HEK293 (cell line): ENCODE measurements around the gene OVCH1.

Experiments
- KLF10 ChIP-seq: fragments of 450-650 bp; IDR thresholded peaks from 2 replicates; pipeline ENCODE4 v1.5.1; 2018; ENCODE audit warnings: missing biosample characterization, mild to moderate bottlenecking, missing genetic modification characterization
- SALL2 ChIP-seq: fragments of 450-650 bp; formaldehyde crosslinking; IDR thresholded peaks from 2 replicates; pipeline ENCODE4 v1.5.0; 2017; ENCODE audit warnings: missing biosample characterization, mild to moderate bottlenecking, missing genetic modification characterization, borderline replicate concordance
- ZBTB20 ChIP-seq: fragments of 450-650 bp; formaldehyde crosslinking; IDR thresholded peaks from 2 replicates; pipeline ENCODE4 v1.5.1; 2016; ENCODE audit warnings: missing biosample characterization, missing genetic modification characterization
- ZNF16 ChIP-seq: fragments of 450-650 bp; formaldehyde crosslinking; IDR thresholded peaks from 2 replicates; pipeline ENCODE4 v1.5.1; 2016; ENCODE audit warnings: low read depth, missing biosample characterization, missing genetic modification characterization
- ZNF311 ChIP-seq: fragments of 450-650 bp; formaldehyde crosslinking; IDR thresholded peaks from 2 replicates; pipeline ENCODE4 v1.5.1; 2017; ENCODE audit warnings: missing biosample characterization, missing genetic modification characterization, borderline replicate concordance
- ZNF423 ChIP-seq: fragments of 450-650 bp; formaldehyde crosslinking; IDR thresholded peaks from 2 replicates; pipeline ENCODE4 v1.5.1; 2016; ENCODE audit warnings: missing biosample characterization, missing genetic modification characterization
- ZNF510 ChIP-seq: fragments of 450-650 bp; formaldehyde crosslinking; IDR thresholded peaks from 2 replicates; pipeline ENCODE4 v1.5.1; 2018; ENCODE audit warnings: mild to moderate bottlenecking, missing genetic modification characterization, missing biosample characterization; ENCODE audit not compliant: insufficient replicate concordance
- ZNF530 ChIP-seq: fragments of 450-650 bp; formaldehyde crosslinking; IDR thresholded peaks from 2 replicates; pipeline ENCODE4 v1.5.1; 2016; ENCODE audit warnings: low read depth, missing biosample characterization, missing genetic modification characterization
- ZNF558 ChIP-seq: fragments of 450-650 bp; formaldehyde crosslinking; IDR thresholded peaks from 2 replicates; pipeline ENCODE4 v1.5.1; 2016; ENCODE audit warnings: missing biosample characterization, missing genetic modification characterization
- ZNF629 ChIP-seq: fragments of 450-650 bp; formaldehyde crosslinking; IDR thresholded peaks from 2 replicates; pipeline ENCODE4 v1.5.1; 2017; ENCODE audit warnings: missing biosample characterization, missing genetic modification characterization
- TF ChIP-seq, protein P1 (sequence below): fragments of 450-650 bp; formaldehyde crosslinking; IDR thresholded peaks from 2 replicates; pipeline ENCODE4 v1.5.1; 2016; ENCODE audit warnings: missing biosample characterization, missing genetic modification characterization
- TF ChIP-seq, protein P2 (sequence below): fragments of 450-650 bp; formaldehyde crosslinking; IDR thresholded peaks from 2 replicates; pipeline ENCODE4 v1.5.1; 2016; ENCODE audit warnings: missing biosample characterization, missing genetic modification characterization
- TF ChIP-seq, protein P3 (sequence below): fragments of 450-650 bp; formaldehyde crosslinking; IDR thresholded peaks from 2 replicates; pipeline ENCODE4 v1.5.1; 2016; ENCODE audit warnings: missing biosample characterization, missing genetic modification characterization
- TF ChIP-seq, protein P4 (sequence below): fragments of 450-650 bp; formaldehyde crosslinking; IDR thresholded peaks from 2 replicates; pipeline ENCODE4 v1.5.1; 2016; ENCODE audit warnings: missing biosample characterization, missing genetic modification characterization

DNA sequence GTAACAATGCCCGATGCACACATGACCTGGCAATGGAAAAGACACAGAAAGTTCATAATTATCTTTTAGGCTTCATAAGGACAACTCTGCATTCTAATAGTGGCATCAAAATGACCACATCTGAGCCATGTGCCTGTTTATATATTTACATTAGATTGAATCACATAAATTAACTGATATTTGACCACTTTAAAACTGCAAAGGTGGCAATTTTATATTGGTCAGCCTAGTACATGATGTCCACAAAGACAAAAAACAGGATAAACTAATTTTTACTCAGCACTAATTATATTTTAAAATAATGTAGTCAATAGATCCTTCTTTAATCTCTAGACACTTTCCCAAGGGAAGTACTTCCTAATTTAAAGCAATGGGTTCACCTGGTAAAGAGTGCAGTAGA, 12.0 kb upstream of the OVCH1 start:
- TF ChIP-seq ZNF629 (tag by site-specific recombination) (no peak), SALL2 (tag by site-specific recombination) (no peak), ZNF16 (tag by site-specific recombination) (no peak), ZNF423 (tag by site-specific recombination) (no peak), ZBTB20 (tag by site-specific recombination) (no peak), KLF10 (no peak), ZNF558 (tag by site-specific recombination) (no peak), ZNF530 (tag by site-specific recombination) (no peak), ZNF311 (tag by site-specific recombination) (no peak), ZNF510 (tag by site-specific recombination) (no peak)
- TF ChIP-seq, protein P1, sequence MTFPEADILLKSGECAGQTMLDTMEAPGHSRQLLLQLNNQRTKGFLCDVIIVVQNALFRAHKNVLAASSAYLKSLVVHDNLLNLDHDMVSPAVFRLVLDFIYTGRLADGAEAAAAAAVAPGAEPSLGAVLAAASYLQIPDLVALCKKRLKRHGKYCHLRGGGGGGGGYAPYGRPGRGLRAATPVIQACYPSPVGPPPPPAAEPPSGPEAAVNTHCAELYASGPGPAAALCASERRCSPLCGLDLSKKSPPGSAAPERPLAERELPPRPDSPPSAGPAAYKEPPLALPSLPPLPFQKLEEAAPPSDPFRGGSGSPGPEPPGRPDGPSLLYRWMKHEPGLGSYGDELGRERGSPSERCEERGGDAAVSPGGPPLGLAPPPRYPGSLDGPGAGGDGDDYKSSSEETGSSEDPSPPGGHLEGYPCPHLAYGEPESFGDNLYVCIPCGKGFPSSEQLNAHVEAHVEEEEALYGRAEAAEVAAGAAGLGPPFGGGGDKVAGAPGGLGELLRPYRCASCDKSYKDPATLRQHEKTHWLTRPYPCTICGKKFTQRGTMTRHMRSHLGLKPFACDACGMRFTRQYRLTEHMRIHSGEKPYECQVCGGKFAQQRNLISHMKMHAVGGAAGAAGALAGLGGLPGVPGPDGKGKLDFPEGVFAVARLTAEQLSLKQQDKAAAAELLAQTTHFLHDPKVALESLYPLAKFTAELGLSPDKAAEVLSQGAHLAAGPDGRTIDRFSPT (tag by site-specific recombination): no peak
- TF ChIP-seq, protein P2, sequence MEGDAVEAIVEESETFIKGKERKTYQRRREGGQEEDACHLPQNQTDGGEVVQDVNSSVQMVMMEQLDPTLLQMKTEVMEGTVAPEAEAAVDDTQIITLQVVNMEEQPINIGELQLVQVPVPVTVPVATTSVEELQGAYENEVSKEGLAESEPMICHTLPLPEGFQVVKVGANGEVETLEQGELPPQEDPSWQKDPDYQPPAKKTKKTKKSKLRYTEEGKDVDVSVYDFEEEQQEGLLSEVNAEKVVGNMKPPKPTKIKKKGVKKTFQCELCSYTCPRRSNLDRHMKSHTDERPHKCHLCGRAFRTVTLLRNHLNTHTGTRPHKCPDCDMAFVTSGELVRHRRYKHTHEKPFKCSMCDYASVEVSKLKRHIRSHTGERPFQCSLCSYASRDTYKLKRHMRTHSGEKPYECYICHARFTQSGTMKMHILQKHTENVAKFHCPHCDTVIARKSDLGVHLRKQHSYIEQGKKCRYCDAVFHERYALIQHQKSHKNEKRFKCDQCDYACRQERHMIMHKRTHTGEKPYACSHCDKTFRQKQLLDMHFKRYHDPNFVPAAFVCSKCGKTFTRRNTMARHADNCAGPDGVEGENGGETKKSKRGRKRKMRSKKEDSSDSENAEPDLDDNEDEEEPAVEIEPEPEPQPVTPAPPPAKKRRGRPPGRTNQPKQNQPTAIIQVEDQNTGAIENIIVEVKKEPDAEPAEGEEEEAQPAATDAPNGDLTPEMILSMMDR (tag by site-specific recombination): no peak
- TF ChIP-seq, protein P3, sequence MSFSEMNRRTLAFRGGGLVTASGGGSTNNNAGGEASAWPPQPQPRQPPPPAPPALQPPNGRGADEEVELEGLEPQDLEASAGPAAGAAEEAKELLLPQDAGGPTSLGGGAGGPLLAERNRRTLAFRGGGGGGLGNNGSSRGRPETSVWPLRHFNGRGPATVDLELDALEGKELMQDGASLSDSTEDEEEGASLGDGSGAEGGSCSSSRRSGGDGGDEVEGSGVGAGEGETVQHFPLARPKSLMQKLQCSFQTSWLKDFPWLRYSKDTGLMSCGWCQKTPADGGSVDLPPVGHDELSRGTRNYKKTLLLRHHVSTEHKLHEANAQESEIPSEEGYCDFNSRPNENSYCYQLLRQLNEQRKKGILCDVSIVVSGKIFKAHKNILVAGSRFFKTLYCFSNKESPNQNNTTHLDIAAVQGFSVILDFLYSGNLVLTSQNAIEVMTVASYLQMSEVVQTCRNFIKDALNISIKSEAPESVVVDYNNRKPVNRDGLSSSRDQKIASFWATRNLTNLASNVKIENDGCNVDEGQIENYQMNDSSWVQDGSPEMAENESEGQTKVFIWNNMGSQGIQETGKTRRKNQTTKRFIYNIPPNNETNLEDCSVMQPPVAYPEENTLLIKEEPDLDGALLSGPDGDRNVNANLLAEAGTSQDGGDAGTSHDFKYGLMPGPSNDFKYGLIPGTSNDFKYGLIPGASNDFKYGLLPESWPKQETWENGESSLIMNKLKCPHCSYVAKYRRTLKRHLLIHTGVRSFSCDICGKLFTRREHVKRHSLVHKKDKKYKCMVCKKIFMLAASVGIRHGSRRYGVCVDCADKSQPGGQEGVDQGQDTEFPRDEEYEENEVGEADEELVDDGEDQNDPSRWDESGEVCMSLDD (tag by site-specific recombination): no peak
- TF ChIP-seq, protein P4, sequence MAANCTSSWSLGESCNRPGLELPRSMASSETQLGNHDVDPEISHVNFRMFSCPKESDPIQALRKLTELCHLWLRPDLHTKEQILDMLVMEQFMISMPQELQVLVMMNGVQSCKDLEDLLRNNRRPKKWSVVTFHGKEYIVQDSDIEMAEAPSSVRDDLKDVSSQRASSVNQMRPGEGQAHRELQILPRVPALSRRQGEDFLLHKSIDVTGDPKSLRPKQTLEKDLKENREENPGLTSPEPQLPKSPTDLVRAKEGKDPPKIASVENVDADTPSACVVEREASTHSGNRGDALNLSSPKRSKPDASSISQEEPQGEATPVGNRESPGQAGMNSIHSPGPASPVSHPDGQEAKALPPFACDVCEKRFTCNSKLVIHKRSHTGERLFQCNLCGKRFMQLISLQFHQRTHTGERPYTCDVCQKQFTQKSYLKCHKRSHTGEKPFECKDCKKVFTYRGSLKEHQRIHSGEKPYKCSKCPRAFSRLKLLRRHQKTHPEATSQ: no peak
